ENCODE results near the gene PTCD1. TPM values are rescaled to one million over a fixed set of nuclear protein-coding genes. Genes with fewer than 3 reads are reported as not detected.

The PTCD1 gene
- total and polyA plus RNA-seq, 2 of the 8 experiments (the other 6 are each of a cell fraction or from before 2014, with no cell fraction given), result 7.5 to 7.6 TPM

DNA sequence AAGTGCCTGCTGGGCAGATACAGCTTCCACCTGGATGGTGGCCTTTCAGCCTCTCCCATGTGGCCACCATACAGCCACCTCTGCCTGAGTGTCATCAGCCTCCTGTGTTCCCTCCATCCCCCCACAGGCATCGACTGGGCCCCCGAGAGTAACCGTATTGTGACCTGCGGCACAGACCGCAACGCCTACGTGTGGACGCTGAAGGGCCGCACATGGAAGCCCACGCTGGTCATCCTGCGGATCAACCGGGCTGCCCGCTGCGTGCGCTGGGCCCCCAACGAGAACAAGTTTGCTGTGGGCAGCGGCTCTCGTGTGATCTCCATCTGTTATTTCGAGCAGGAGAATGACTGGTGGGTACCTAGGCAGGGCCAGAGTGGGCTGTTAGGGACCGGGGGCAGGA is 50.7 kb downstream of the PTCD1 start (continued):
- TF ChIP-seq CHD7 (IDR thresholded peaks at IDR 0.05; ENCODE audit: insufficient replicate concordance, low read length) (no peak), FOSL1 (IDR thresholded peaks at IDR 0.05; ENCODE audit: insufficient read depth, low read depth, low read length) (no peak), ATF2 (IDR thresholded peaks at IDR 0.05; ENCODE audit: low read length) (no peak), BACH1 (IDR thresholded peaks at IDR 0.05; ENCODE audit: low read length) (no peak), JUN (IDR thresholded peaks at IDR 0.05; ENCODE audit: low read depth, low read length) (no peak), TAF1 (IDR thresholded peaks at IDR 0.05; ENCODE audit: low read depth, low read length) (no peak), SAP30 (IDR thresholded peaks at IDR 0.05; ENCODE audit: insufficient read depth, insufficient replicate concordance, low read length) (no peak)
